Liver (tissue), 9 donors: ENCODE data around the gene ISM1. TPM values are rescaled to one million over a fixed set of nuclear protein-coding genes. Genes with fewer than 3 reads are reported as not detected.

Experiments used
- DNase-seq: peaks from one replicate; pipeline ENCODE4 v3.0.0-alpha.2; 2017; ENCODE audit warnings: low spot score
- H3K27ac ChIP-seq, 2 donors: one replicate each; pipeline ENCODE4 v1.7.0; 2013; ENCODE audit warnings: inconsistent platforms in 2 of 2, low read length in 2 of 2, control low read depth in 1 of 2, low read depth in 1 of 2, mild to moderate bottlenecking in 1 of 2
- H3K27me3 ChIP-seq, 4 donors: one replicate each; pipeline versions ENCODE4 v1.6.1 to v1.7.0; 2013; ENCODE audit warnings: low read length in 3 of 4, inconsistent platforms in 1 of 4, mild to moderate bottlenecking in 1 of 4, moderate library complexity in 1 of 4; ENCODE audit not compliant: control insufficient read depth in 4 of 4, insufficient read depth in 4 of 4
- H3K36me3 ChIP-seq, 4 donors: one replicate each; pipeline versions ENCODE4 v1.6.1 to v1.7.0; 2013; ENCODE audit warnings: low read length in 3 of 4, mild to moderate bottlenecking in 3 of 4, low read depth in 1 of 4, moderate library complexity in 1 of 4; ENCODE audit not compliant: control insufficient read depth in 4 of 4, insufficient read depth in 3 of 4
- H3K4me1 ChIP-seq, 4 donors: one replicate each; pipeline versions ENCODE4 v1.6.1 to v1.7.0; 2013; ENCODE audit warnings: low read length in 3 of 4, mild to moderate bottlenecking in 3 of 4, moderate library complexity in 1 of 4; ENCODE audit not compliant: control insufficient read depth in 4 of 4, insufficient read depth in 4 of 4
- H3K4me3 ChIP-seq, 3 donors: one replicate each; pipeline versions ENCODE4 v1.6.1 to v1.7.0; 2013; ENCODE audit warnings: low read length in 3 of 3, control low read depth in 1 of 3, low read depth in 1 of 3, mild to moderate bottlenecking in 1 of 3
- H3K9ac ChIP-seq, 2 donors: one replicate each; pipeline ENCODE4 v1.7.0; 2013; ENCODE audit warnings: low read length in 2 of 2, mild to moderate bottlenecking in 2 of 2, moderate library complexity in 2 of 2, control low read depth in 1 of 2, low read depth in 1 of 2
- H3K9me3 ChIP-seq, 4 donors: one replicate each; pipeline versions ENCODE4 v1.6.1 to v1.7.0; 2013; ENCODE audit warnings: low read length in 3 of 4; ENCODE audit not compliant: control insufficient read depth in 4 of 4
- FOXA1 ChIP-seq: IDR thresholded peaks from 2 replicates; pipeline ENCODE4 v1.6.1; 2016; ENCODE audit warnings: antibody characterized with exemption
- FOXA2 ChIP-seq: IDR thresholded peaks from 2 replicates; pipeline ENCODE4 v1.6.1; 2016; ENCODE audit warnings: antibody characterized with exemption
- GABPA ChIP-seq, 2 donors: IDR thresholded peaks in 1 of 2; conservative IDR thresholded peaks in 1 of 2; 2 replicates each; pipeline ENCODE4 v1.6.1; 2016; ENCODE audit warnings: antibody characterized with exemption in 2 of 2, mild to moderate bottlenecking in 1 of 2, moderate library complexity in 1 of 2
- HNF4G ChIP-seq: IDR thresholded peaks from 2 replicates; pipeline ENCODE4 v1.6.1; 2016; ENCODE audit warnings: antibody characterized with exemption
- JUND ChIP-seq, 2 donors: IDR thresholded peaks; 2 replicates each; pipeline ENCODE4 v1.6.1; 2016; ENCODE audit warnings: antibody characterized with exemption in 2 of 2
- RXRA ChIP-seq, 2 donors: IDR thresholded peaks; 2 replicates each; pipeline ENCODE4 v1.6.1; 2017 to 2018; ENCODE audit warnings: antibody characterized with exemption in 2 of 2, mild to moderate bottlenecking in 1 of 2
- ZBTB33 ChIP-seq: IDR thresholded peaks from 2 replicates; pipeline ENCODE4 v1.6.1; 2016; ENCODE audit warnings: antibody characterized with exemption
- WGBS: extraction: QIAGEN DNeasy Blood & Tissue Kit; methylation state at CpG from one replicate; pipeline ENCODE4 v1.1.7; 2013; 5-methylcytosine and 5-hydroxymethylcytosine counted together
- polyA plus RNA-seq, 2 donors: library from polyadenylated mRNA; stranded (reverse) in 1 of 2; unstranded in 1 of 2; fragments of 200-250 nt in 1 of 2; fragments of >200 nt in 1 of 2; fragmentation: Nextera tagmentation in 1 of 2; extraction: Ambion mirVana in 1 of 2; gene quantifications; one replicate each; pipeline versions ENCODE4 v1.2.1 to v1.2.3, GENCODE V29; 2013 to 2015
- total RNA-seq, 2 donors: library from RNA; depleted of rRNA; stranded (reverse); fragments of >200 nt; gene quantifications; one replicate each; pipeline ENCODE4 v1.2.3, GENCODE V29; 2014
- donor health status: healthy.
- donor health status: healthy.
- donor health status: healthy.
- donor health status: healthy.
- donor health status: healthy.

Gene ISM1
- total and polyA plus RNA-seq, 4 donors, result 0.82 to 6.4 (median 1.2) TPM; not detected in 1

DNA sequence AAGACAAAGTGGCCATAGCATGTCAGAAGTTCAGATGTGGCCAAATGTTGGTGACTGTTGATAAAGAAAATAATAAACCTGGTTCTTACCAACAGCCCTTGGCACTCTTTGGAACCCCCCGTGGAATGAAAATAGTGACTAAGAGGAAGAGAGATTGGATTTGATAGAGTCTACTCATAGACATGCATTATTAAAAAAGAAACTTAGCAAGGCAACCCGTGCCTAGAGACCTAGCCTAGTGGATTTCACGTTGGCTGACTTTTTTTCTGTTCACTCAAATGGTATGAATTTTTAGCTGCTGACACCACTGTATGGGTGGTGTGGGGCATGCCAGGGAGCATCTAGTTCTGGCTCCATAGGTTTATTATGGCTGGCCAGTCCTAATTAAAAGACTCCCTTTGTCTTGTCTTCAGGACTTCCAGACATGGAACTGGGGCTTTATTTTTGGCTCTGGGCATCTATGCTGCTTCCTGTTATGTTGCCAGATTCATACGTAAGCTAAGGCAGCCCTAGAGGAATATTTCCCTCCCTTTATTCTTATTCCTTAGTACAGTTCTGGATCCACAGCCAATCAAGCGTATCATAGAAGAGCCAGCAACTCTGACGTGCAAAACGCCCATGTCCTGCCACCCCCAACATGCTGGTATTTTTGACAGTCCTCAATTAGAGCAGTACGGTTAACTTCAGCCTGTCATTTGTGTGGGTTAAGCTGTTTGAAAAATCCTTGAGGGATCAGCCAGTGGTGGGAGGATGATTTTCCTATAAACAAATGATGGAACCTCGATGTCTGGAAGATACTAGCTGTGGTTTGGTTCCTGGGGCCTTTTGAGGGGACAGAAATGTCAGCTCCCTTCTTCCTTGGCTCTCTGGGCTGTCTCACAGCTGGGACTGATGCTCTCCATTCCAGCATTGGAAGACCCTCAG lies 127.5 kb downstream of the ISM1 start:
- no peaks in the 10 kb centered on the region for H3K27me3 ChIP-seq
- H3K4me3 ChIP-seq, result no peak overlapping the region
- H3K9me3 ChIP-seq, result no peaks in the 10 kb centered on the region
- WGBS, result 86% methylated on average over 9 of the region's 9 CpGs
- TF ChIP-seq GABPA (IDR thresholded peaks at IDR 0.05 in 1 of 2, conservative IDR thresholded peaks at IDR 0.05 in 1 of 2) (no peak), HNF4G (no peak), JUND (IDR thresholded peaks at IDR 0.05) (no peak), ZBTB33 (no peak), RXRA (IDR thresholded peaks at IDR 0.05) (no peak), FOXA2 (no peak), FOXA1 (no peak)
- no peaks in the 10 kb centered on the region for H3K36me3 ChIP-seq
- DNase-seq, result no peak
- H3K27ac ChIP-seq, result no peak overlapping the region
- H3K9ac ChIP-seq, result no peak overlapping the region
- no peaks in the 10 kb centered on the region for H3K4me1 ChIP-seq

DNA sequence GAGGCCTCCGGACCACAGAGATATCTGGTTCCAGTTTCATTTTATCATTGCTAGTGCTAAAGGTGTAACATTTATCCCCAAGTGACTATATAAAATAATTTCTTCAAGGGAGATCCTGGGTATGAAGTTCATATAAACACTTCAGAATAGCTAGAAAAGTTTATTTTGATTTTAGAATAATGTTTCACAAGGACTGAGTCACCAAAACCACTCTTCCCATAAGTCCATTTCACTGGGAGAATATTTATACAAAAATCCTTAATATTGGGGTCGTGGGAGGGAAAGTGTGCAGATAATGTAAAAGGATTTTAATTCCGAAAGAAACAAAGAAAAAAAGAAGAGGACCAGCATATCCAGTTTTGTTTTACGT lies 128.1 kb downstream of the ISM1 start:
- TF ChIP-seq RXRA (IDR thresholded peaks at IDR 0.05), result no peak
- no peak for TF ChIP-seq GABPA (IDR thresholded peaks at IDR 0.05 in 1 of 2, conservative IDR thresholded peaks at IDR 0.05 in 1 of 2)
- no peak for TF ChIP-seq ZBTB33
- Histone ChIP-seq H3K9me3 (no peaks in the 10 kb centered on the region), H3K9ac (no peak overlapping the region), H3K27ac (no peak overlapping the region), H3K4me1 (no peaks in the 10 kb centered on the region), H3K4me3 (no peak overlapping the region), H3K27me3 (no peaks in the 10 kb centered on the region), H3K36me3 (no peaks in the 10 kb centered on the region)
- WGBS, result 87% methylated on average over 4 of the region's 4 CpGs
- no peak for DNase-seq

Other genes with a start within 250 kb of the ISM1 start
- 10 to 100 TPM; 30.4 to 40.9 TPM for gene SPTLC3, start 212.3 kb upstream of the ISM1 start, total RNA-seq
- gene SPTLC3, start 212.3 kb upstream of the ISM1 start, polyA plus RNA-seq, result 10 to 100 TPM in 1 of 2 donors, 1 to 10 TPM in 1; 4.2 to 10.5 TPM